ENCODE measurements around the gene MLEC. TPM values are rescaled to one million over a fixed set of nuclear protein-coding genes. Genes with fewer than 3 reads are reported as not detected.
A peak's percentile ranks its signal among the peaks of the same experiment; 100 is the strongest.

MLEC gene
- total and polyA plus RNA-seq, 8 donors, result 168 to 209 (median 195) TPM

DNA sequence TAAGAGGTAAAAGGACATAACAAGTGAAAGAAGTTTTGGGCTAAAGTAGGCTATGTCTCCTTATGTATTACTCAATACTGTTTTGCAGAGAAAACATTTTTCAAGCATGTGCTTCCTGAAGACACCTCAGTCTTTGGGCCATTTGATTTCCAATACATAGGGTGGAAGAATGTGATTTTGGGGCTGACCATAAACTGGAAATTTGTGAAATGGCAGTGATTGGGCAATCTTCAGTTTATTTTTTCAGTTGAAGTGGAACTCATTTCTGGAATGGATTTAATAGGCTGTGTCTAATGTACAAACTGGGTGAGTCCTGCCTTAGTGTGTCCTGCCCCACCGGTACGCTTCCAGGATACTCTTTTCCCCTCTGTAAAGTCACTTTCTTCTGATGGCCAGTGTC lies 35.8 kb downstream of the MLEC start:
- Histone ChIP-seq H3K9me3 (no peaks in the 10 kb centered on the region), H3K36me3 (peaks cover 0 to 69% of the 10 kb centered on the region in 2 donors), H3K27ac (no peak overlapping the region), H3K27me3 (no peaks in the 10 kb centered on the region), H3K4me1 (peaks cover 7 to 59% of the 10 kb centered on the region in 2 donors), H3K4me3 (no peak overlapping the region)
- DNase-seq (no peak), ATAC-seq (no peak)
- TF ChIP-seq, protein P1, sequence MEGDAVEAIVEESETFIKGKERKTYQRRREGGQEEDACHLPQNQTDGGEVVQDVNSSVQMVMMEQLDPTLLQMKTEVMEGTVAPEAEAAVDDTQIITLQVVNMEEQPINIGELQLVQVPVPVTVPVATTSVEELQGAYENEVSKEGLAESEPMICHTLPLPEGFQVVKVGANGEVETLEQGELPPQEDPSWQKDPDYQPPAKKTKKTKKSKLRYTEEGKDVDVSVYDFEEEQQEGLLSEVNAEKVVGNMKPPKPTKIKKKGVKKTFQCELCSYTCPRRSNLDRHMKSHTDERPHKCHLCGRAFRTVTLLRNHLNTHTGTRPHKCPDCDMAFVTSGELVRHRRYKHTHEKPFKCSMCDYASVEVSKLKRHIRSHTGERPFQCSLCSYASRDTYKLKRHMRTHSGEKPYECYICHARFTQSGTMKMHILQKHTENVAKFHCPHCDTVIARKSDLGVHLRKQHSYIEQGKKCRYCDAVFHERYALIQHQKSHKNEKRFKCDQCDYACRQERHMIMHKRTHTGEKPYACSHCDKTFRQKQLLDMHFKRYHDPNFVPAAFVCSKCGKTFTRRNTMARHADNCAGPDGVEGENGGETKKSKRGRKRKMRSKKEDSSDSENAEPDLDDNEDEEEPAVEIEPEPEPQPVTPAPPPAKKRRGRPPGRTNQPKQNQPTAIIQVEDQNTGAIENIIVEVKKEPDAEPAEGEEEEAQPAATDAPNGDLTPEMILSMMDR (IDR thresholded peaks at IDR 0.05), result no peak
- intact Hi-C loops (cut with DNase I), result no loop called here

DNA sequence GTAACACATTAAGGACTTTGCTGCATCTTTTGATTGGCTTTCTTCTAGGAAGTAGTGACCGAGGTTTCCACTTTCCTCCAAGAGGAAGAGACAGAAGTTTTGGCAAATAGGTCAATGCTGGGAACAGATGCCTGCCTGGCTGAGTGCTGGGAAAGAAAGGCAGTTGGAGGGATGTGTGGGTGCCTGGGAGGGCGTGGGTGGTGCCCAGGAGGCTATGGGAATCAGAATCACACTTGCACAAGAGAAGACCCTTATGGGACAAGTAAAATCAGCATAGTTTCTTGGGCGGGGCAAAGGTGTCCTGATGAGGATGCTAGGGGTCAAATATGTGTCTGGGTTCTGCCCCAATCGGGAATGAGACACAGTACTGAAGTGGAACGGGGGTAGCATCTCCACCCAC lies 37.8 kb downstream of the MLEC start:
- H3K27ac ChIP-seq, result no peak overlapping the region

DNA sequence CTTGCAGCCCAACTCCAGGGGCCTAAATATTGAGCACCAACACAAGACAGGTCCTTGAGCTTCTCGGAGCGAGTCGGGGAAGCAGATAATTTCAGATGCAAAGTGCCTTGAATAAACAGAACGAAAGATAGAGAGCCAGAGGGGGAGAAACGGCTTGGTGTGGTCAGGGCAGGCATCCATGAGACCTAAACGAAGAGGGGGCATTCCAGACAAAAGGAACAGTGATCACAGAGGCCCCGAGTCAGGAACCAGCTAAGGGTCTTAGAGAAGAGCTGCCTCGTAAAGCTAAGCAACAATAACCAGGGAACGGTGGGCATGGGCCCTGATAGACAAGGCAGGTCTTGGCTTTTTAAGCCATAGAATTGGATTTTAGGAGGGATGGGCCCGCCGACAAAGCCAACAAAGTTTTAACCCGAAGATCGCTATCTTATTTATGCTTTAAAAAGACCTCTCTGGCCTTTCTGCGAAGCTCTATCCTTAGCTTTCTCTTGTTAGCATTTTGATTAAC lies 38.3 kb downstream of the MLEC start:
- no peak for DNase-seq
- Histone ChIP-seq H3K36me3 (peaks cover 0 to 62% of the 10 kb centered on the region in 2 donors), H3K27ac (peak overlapping the region; percentile 26 to 81), H3K27me3 (no peaks in the 10 kb centered on the region), H3K9me3 (no peaks in the 10 kb centered on the region), H3K4me1 (peaks cover 7 to 43% of the 10 kb centered on the region in 2 donors), H3K4me3 (peak overlapping the region; percentile 62 to 76)
- ATAC-seq, result no peak
- TF ChIP-seq, protein P1 (IDR thresholded peaks at IDR 0.05), result no peak
- intact Hi-C loops (cut with DNase I), result no loop called here

More for the DNA sequence above, 37.8 kb downstream of the MLEC start:
- H3K27me3 ChIP-seq, result no peaks in the 10 kb centered on the region
- ATAC-seq (no peak), DNase-seq (no peak)
- H3K4me3 ChIP-seq, result no peak overlapping the region
- H3K36me3 ChIP-seq, result peaks cover 0 to 63% of the 10 kb centered on the region in 2 donors
- no peaks in the 10 kb centered on the region for H3K9me3 ChIP-seq
- intact Hi-C loops (cut with DNase I), result no loop called here
- peaks cover 7 to 48% of the 10 kb centered on the region in 2 donors for H3K4me1 ChIP-seq
- TF ChIP-seq, protein P1 (IDR thresholded peaks at IDR 0.05), result no peak

GRCh38 chr12:120725659-120726509 lies 38.9 kb downstream of the MLEC start, which contains the start of gene ACADS:
Gene ACADS (plus strand): TSS chr12:120725826. CDS start chr12:120725886, 60 bp downstream.
- ATAC-seq, result peak; percentile 100
- intact Hi-C loops (cut with DNase I), result no loop called here
- H3K36me3 ChIP-seq, result peaks cover 0 to 62% of the 10 kb centered on the region in 2 donors
- peak; percentile 82 to 99 (median 94) for DNase-seq
- H3K27ac ChIP-seq, result peak within 1 kb of the TSS; percentile 67 to 81
- no peaks in the 10 kb centered on the region for H3K27me3 ChIP-seq
- no peaks in the 10 kb centered on the region for H3K9me3 ChIP-seq
- peaks cover 7 to 36% of the 10 kb centered on the region in 2 donors for H3K4me1 ChIP-seq
- peak within 1 kb of the TSS; percentile 62 to 76 for H3K4me3 ChIP-seq
- TF ChIP-seq, protein P1 (IDR thresholded peaks at IDR 0.05), result no peak

- Histone ChIP-seq H3K9me3 (no peaks in the 10 kb centered on the region), H3K36me3 (peaks cover 0 to 62% of the 10 kb centered on the region in 2 donors), H3K27me3 (no peaks in the 10 kb centered on the region), H3K4me1 (peaks cover 7 to 31% of the 10 kb centered on the region in 2 donors), H3K4me3 (peak overlapping the region in 1 of 2 donors; percentile 76), H3K27ac (peak overlapping the region in 1 of 2 donors; percentile 81)
- intact Hi-C loops (cut with DNase I), result no loop called here
- no peak for ATAC-seq
- DNase-seq, result no peak
- TF ChIP-seq, protein P1 (IDR thresholded peaks at IDR 0.05), result no peak
These were observed 39.5 kb downstream of the MLEC start for GRCh38 chr12:120726510-120726793.
